CD4-positive, alpha-beta T cell treated with Interleukin-15 for 4 hours (primary cell): ENCODE data around the gene SDCCAG8.
"Not testable (repeated sequence)": the region's sequence is repeated elsewhere in the genome, so short reads cannot be mapped to it uniquely, and the experiment has no call there.

Source experiments
- DNase-seq: peaks from one replicate; pipeline ENCODE4 v3.0.0-alpha.2; 2020; ENCODE audit warnings: low spot score

The SDCCAG8 gene

GRCh38 chr1:243332440-243332839 lies 76.6 kb downstream of the SDCCAG8 start:
- no peak for DNase-seq

DNA sequence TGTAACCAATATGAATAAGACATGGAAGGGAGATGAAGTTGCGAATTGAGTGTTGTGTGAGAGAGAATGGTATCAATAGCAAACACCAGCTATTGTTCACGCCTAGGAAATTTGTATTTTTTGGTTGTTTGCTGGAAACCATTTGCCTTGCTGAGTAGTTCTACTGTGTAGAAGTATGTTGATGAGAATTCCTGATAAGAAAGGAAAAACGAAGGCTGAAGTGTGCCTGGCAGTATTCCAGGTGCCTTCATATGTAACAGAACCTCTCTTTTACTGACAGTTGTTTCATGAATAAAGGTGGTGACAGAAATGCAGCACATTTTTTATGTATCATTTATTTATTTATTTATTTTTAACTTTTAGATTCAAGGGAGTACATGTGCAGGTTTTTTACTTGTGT lies 79.5 kb downstream of the SDCCAG8 start:
- DNase-seq: no peak

- DNase-seq: no peak
These were observed 80.3 kb downstream of the SDCCAG8 start for GRCh38 chr1:243336163-243336562.

DNA sequence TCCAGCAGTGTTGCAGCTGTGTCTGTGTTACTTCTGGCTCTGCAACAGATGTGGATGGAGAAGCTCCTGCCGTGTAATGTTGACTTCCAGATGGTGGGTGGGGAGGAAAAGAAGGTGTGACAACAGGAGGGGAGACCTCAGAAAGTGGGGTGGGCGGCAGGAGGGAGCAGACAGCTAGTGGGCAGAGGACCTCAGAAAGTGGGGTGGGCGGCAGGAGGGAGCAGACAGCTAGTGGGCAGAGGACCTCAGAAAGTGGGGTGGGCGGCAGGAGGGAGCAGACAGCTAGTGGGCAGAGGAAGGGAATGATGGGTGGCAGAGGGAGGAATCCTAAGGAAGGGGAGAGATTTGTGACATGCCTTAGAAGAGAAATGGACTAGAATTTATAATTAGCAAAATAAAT lies 83.0 kb downstream of the SDCCAG8 start:
- not testable (repeated sequence) for DNase-seq

GRCh38 chr1:243341074-243341473 lies 85.2 kb downstream of the SDCCAG8 start:
- no peak for DNase-seq

GRCh38 chr1:243343970-243344937 lies 88.4 kb downstream of the SDCCAG8 start:
- peak; percentile 60 for DNase-seq

DNA sequence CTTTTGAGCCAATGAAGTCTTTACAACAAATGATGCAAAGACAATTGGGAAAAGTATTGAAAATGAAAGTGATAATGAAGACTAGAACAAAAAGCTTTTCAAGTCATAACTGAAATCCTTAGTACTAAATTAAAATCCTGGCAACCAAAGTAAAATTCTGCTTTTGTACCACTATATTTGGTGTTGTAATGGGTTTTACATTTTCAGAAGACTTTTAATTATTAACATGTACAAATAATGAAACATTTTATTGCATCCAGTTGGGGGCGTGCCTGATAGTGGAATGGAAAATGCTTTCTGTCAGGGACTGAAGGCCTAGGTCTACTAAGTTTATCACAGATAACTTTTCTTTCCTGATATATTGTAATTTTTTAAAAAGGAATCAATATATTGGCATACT lies 89.4 kb downstream of the SDCCAG8 start:
- DNase-seq: no peak

- DNase-seq: no peak
These were observed 90.2 kb downstream of the SDCCAG8 start for GRCh38 chr1:243346016-243346415.

GRCh38 chr1:243346468-243346867 lies 90.6 kb downstream of the SDCCAG8 start:
- no peak for DNase-seq

- DNase-seq: no peak
These were observed 92.5 kb downstream of the SDCCAG8 start for GRCh38 chr1:243348331-243348730.

DNA sequence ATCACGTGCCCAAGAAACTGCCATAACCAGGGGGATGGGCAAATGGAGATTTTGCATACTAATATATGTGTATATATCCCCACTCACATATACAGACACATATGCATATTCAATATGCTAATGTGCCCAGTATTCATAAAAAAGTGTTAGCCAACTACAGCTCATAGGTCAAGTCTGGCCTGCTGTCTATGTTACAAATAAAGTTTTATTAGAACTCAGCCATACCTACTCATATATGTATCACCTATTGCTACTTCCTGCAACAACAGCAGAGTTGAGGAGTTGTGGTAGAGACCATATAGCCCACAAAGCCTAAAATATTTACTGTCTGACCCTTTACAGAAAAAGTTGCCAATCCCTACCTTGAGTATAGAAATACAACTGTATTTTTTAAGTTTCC lies 93.3 kb downstream of the SDCCAG8 start:
- no peak for DNase-seq

GRCh38 chr1:243351337-243351736 lies 95.5 kb downstream of the SDCCAG8 start:
- DNase-seq: no peak

DNA sequence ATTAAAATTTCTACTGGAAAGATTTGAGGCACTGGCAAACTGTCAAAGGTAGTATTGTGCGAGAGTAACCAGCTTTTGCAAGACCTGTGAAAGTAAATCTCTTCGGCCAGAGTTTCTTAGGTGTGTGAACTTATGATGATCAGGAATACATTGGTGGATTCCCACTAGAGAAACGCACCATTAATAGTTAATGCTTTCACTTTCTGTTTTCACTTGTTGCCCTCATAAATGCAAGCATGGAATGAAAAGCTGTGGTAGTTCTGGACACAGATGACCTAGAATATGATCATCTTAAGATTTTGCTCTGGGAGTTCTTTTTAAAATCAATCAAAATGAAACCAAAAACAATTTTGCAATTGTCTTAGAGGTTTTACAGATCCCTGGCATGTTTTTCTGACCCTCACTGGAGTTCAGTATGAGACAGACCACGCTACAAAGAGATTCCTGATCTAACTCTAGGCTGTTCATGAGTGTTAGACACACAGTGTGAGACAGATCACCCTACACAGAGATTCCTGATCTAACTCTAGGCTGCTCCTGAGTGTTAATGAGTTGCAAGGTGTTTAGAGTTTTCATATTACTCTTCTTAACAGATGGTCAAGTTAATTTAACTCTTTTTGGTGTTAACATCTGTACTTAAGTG lies 98.8 kb downstream of the SDCCAG8 start:
- no peak for DNase-seq

DNA sequence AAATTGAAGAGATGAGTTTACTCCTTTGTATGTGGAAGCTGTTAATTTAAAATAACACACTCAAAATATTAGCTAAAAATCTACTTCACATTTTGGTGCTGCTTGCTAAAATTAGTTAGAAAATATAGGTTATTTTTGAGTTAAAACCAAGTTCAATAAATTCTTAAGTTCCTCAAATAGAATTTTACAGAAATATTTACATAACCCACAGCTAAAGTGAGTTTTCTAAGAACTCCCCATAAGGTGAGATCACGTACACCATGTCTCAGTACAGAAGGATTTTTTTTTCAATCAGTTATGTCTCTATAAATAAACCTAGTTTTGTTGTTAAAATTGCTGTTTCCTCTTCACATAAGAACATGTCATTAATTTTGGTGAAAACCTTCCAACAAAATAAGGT lies 108.0 kb downstream of the SDCCAG8 start:
- DNase-seq: no peak

DNA sequence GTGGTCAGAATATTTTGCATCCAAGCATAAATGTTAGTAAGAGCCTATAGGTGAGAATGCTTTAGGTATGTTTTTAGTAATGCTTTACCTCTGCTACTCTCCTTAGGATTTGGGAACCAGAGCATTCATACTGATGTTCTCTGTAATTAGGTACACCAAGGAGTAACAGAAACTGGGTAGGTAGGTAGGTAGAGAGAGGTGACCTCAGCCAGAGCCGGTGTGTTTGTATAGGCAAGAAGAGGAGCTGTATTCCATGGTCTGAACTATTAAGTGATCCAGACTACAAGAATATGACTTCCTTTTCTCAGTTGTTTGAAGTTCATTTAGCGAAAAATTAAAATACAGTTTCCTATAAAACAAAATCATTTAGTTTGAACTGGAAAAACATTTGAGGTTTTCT lies 108.5 kb downstream of the SDCCAG8 start:
- no peak for DNase-seq

- no peak for DNase-seq
These were observed 109.0 kb downstream of the SDCCAG8 start for GRCh38 chr1:243364866-243365265.

GRCh38 chr1:243367314-243367713 lies 111.5 kb downstream of the SDCCAG8 start:
- DNase-seq: no peak

DNA sequence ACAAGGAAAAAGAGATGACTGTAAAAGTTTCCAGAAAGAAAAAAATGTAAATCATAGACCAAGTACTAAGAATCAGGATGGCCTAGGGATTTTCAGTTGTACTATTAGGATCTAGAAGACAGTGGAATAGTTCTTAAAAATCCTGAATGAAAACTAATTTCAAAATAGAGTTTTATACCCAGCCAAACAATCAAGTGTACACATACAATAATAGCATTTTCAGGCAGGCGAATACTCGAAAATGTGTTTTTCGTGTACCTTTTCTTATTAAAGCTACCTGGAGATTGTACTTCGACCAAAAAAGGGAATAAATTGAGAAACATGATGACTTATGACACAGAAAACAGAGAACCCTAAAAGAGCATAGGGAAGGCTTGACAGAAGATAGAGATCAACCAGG lies 118.6 kb downstream of the SDCCAG8 start:
- no peak for DNase-seq

DNA sequence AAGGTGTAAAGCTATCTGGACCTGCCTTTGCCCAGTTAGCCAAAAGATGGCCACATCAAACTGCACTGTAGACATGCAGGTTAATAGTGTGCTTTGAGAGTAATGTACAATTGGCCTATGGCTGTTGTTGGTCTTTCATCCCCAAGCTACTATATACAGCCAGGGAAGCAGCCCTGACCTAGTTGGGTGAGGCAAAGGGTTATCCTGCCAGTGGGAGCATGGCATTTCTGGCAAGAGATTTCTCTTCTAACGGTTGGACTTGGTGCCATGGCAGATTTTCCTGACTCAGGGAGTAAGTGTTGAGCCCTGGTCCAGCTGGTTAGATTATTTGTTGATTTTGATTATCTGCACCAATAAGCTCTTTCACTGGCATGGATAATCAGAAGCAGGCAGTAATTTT lies 119.8 kb downstream of the SDCCAG8 start:
- DNase-seq: no peak

GRCh38 chr1:243378669-243379068 lies 122.8 kb downstream of the SDCCAG8 start:
- DNase-seq: no peak

- no peak for DNase-seq
These were observed 123.4 kb downstream of the SDCCAG8 start for GRCh38 chr1:243379208-243379607.

GRCh38 chr1:243379706-243380105 lies 123.9 kb downstream of the SDCCAG8 start:
- no peak for DNase-seq

GRCh38 chr1:243388276-243388675 lies 132.4 kb downstream of the SDCCAG8 start:
- no peak for DNase-seq
